ENCODE results near the gene MUC12. TPM values are rescaled to one million over a fixed set of nuclear protein-coding genes. Genes with fewer than 3 reads are reported as not detected.

Gene MUC12
- total and polyA plus RNA-seq, 9 of the 15 experiments (the other 6 are each of a cell fraction or from before 2014, with no cell fraction given), result 0.23 to 1.2 (median 0.79) TPM; not detected in 1

GRCh38 chr7:100966542-100967291 is 2.6 kb upstream of the MUC12 start:
- H3K27ac ChIP-seq (ENCODE audit: extremely low read depth, low read depth, low read length), result no peak overlapping the region
- no peaks in the 10 kb centered on the region for H3K36me3 ChIP-seq (ENCODE audit: control insufficient read depth, insufficient read depth, low read length)
- H3K27me3 ChIP-seq (ENCODE audit: control insufficient read depth in 2 of 2, insufficient read depth in 2 of 2, low read length in 2 of 2), result peaks cover 38 to 69% of the 10 kb centered on the region in 2 experiments
- intact Hi-C loops (cut with micrococcal nuclease) (loop anchor here (1.0 to 5.0 kb wide), 4 partner anchors 69 to 169 kb away; no protein-coding TSS in a partner anchor), in situ Hi-C loops (cut with MboI) (no loop called here)
- CTCF ChIA-PET (ENCODE audit: low intra/inter-chr PET ratio), result interaction anchor here (0.6 to 1.8 kb wide), 3 partner anchors 57 to 111 kb away, joined by 4 to 13 read pairs (median 9); no protein-coding TSS in a partner anchor
- no TSS peak for BruUV-seq (replicated peaks)
- DNase-seq (ENCODE audit: extremely low read depth in 1 of 4, low spot score in 3 of 4) (peak in 2 of 4 experiments; percentile 24 to 44), ATAC-seq (no peak), FAIRE-seq (no peak)
- WGBS (ENCODE audit: insufficient coverage, low coverage, missing lambda C conversion rate), result 6% methylated on average over 40 of the region's 40 CpGs
- H3K79me2 ChIP-seq (ENCODE audit: control insufficient read depth, insufficient read depth, low read length), result no peaks in the 10 kb centered on the region
- H3K9me3 ChIP-seq (replicated peaks; ENCODE audit: control insufficient read depth, insufficient read depth, low read depth, low read length), result no peaks in the 10 kb centered on the region
- H3K9me1 ChIP-seq (ENCODE audit: control insufficient read depth, insufficient read depth, low read length), result peaks cover 10% of the 10 kb centered on the region
- peak overlapping the region; percentile 85 for H3K4me2 ChIP-seq (ENCODE audit: insufficient read depth, low read length)
- H4K20me1 ChIP-seq (replicated peaks; ENCODE audit: control insufficient read depth, insufficient read depth, low read length), result peaks cover 20% of the 10 kb centered on the region
- POLR2A ChIA-PET, result interaction anchor here (1.9 kb wide), 1 partner anchor 9 kb away, joined by 6 read pairs; no protein-coding TSS in a partner anchor
- H3K4me1 ChIP-seq (replicated peaks in 1 of 2; ENCODE audit: control insufficient read depth in 2 of 2, insufficient read depth in 2 of 2, low read length in 2 of 2), result peaks cover 12 to 25% of the 10 kb centered on the region in 2 experiments; a peak in 4 of 5 replicates
- H3K9ac ChIP-seq (ENCODE audit: insufficient read depth in 1 of 2, low read depth in 2 of 2, low read length in 2 of 2), result peak overlapping the region in 1 of 2 experiments; percentile 66; a peak in 2 of 4 replicates
- peak overlapping the region; percentile 43 for H3K4me3 ChIP-seq
- H2AFZ ChIP-seq (ENCODE audit: low read depth, low read length), result peak overlapping the region; percentile 84
- TF ChIP-seq ZNF830 (CRISPR knock-in tag; IDR thresholded peaks at IDR 0.05), result no peak
- TF ChIP-seq L3MBTL2 (IDR thresholded peaks at IDR 0.05), result peak; percentile 30
- TF ChIP-seq SPI1 (IDR thresholded peaks at IDR 0.05; ENCODE audit: borderline replicate concordance, low read depth, low read length), result peak; percentile 79
- no peak for TF ChIP-seq AFF4 (CRISPR knock-in tag; IDR thresholded peaks at IDR 0.05)
- TF ChIP-seq SRSF3 (IDR thresholded peaks at IDR 0.05; ENCODE audit: insufficient read depth, low read length), result no peak
- TF ChIP-seq KLF1 (tag; IDR thresholded peaks at IDR 0.05), result peak; percentile 40; the same call in 1 of the 2 replicates
- TF ChIP-seq MIER1 (IDR thresholded peaks at IDR 0.05; ENCODE audit: low read depth), result 0 out of 2 replicates have a peak, but pooled peaks have one; percentile 6
- TF ChIP-seq POLR3A (IDR thresholded peaks at IDR 0.05; ENCODE audit: borderline replicate concordance, extremely low read depth, insufficient read depth, insufficient read length), result no peak
- no peak for TF ChIP-seq ZNF311 (CRISPR knock-in tag; IDR thresholded peaks at IDR 0.05)
- TF ChIP-seq ZNF551 (CRISPR knock-in tag; IDR thresholded peaks at IDR 0.05), result no peak
- TF ChIP-seq CBFB (CRISPR knock-in tag; IDR thresholded peaks at IDR 0.05), result 0 out of 2 replicates have a peak, but pooled peaks have one; percentile 14
- TF ChIP-seq ESRRA (IDR thresholded peaks at IDR 0.05; ENCODE audit: borderline replicate concordance, low read depth), result 0 out of 2 replicates have a peak, but pooled peaks have one; percentile 11
- no peak for TF ChIP-seq SREBF2 (CRISPR knock-in tag; IDR thresholded peaks at IDR 0.05)
- TF ChIP-seq PCBP1 (IDR thresholded peaks at IDR 0.05; ENCODE audit: low read depth, low read length, poor library complexity, severe bottlenecking), result peak; percentile 52
- no peak for TF ChIP-seq ZNF146 (CRISPR knock-in tag; IDR thresholded peaks at IDR 0.05; ENCODE audit: unreplicated experiment)
- 0 out of 2 replicates have a peak, but pooled peaks have one; percentile 1 for TF ChIP-seq CTBP1 (IDR thresholded peaks at IDR 0.05; ENCODE audit: borderline replicate concordance)
- no peak for TF ChIP-seq TCF7 (IDR thresholded peaks at IDR 0.05; ENCODE audit: borderline replicate concordance)
- 0 out of 4 replicates have a peak, but pooled peaks of 1 of the 2 experiments have one; percentile 5 for TF ChIP-seq MAZ (CRISPR knock-in tag; conservative IDR thresholded peaks at IDR 0.05 in 1 of 2, IDR thresholded peaks at IDR 0.05 in 1 of 2)

Data from K562 (cell line).